HepG2 (cell line): ENCODE results near the gene CFAP70. TPM values are rescaled to one million over a fixed set of nuclear protein-coding genes. Genes with fewer than 3 reads are reported as not detected.

Experiments
- CENPT ChIP-seq: sonication (generic); formaldehyde crosslinking; IDR thresholded peaks from 2 replicates; pipeline ENCODE4 v1.8.0; 2022; ENCODE audit warnings: low read depth, mild to moderate bottlenecking, moderate library complexity, missing genetic modification reagents
- CREM ChIP-seq, 2 experiments: sonication (generic) in 1 of 2; formaldehyde crosslinking in 1 of 2; IDR thresholded peaks; 2 replicates each; pipeline versions ENCODE4 v1.4.0 to v1.6.1; 2016 to 2020; ENCODE audit warnings: antibody characterized with exemption in 1 of 2, mild to moderate bottlenecking in 1 of 2, missing genetic modification reagents in 1 of 2
- JUND ChIP-seq: sonication (generic); formaldehyde crosslinking; IDR thresholded peaks from 2 replicates; pipeline ENCODE4 v1.8.0; 2022; ENCODE audit warnings: mild to moderate bottlenecking, missing genetic modification reagents
- NCOA5 ChIP-seq: sonication (generic); formaldehyde crosslinking; IDR thresholded peaks from 2 replicates; pipeline ENCODE4 v1.4.0; 2020; ENCODE audit warnings: missing genetic modification reagents
- POGZ ChIP-seq: sonication (generic); formaldehyde crosslinking; IDR thresholded peaks from 2 replicates; pipeline ENCODE4 v1.4.0; 2020; ENCODE audit warnings: mild to moderate bottlenecking, missing genetic modification reagents
- ZNF232 ChIP-seq: sonication (generic); formaldehyde crosslinking; IDR thresholded peaks from 2 replicates; pipeline ENCODE4 v1.4.0; 2020; ENCODE audit warnings: missing genetic modification reagents, borderline replicate concordance
- ZNF3 ChIP-seq: IDR thresholded peaks from 2 replicates; pipeline ENCODE4 v1.7.0; 2017; ENCODE audit warnings: inconsistent platforms
- ZNF746 ChIP-seq: sonication (generic); formaldehyde crosslinking; IDR thresholded peaks from 2 replicates; pipeline ENCODE4 v1.8.0; 2022; ENCODE audit warnings: mild to moderate bottlenecking, missing genetic modification reagents
- polyA plus RNA-seq, 8 experiments: library from polyadenylated mRNA; depleted of rRNA in 3 of 8; stranded (reverse) in 7 of 8; unstranded in 1 of 8; fragments of >200 nt; fragmentation: Illumina TruSeq in 4 of 8; extraction: Trizol in 4 of 8; gene quantifications; 2 replicates each; pipeline versions ENCODE4 v1.2.1 to v1.2.3, GENCODE V29; 2011 to 2016; ENCODE audit warnings: low read depth in 4 of 8, missing spikeins in 1 of 8, mixed read lengths in 1 of 8; ENCODE audit not compliant: insufficient read depth in 1 of 8
- total RNA-seq, 5 experiments: library from RNA; depleted of rRNA; stranded (reverse); fragments of >200 nt; fragmentation: Illumina TruSeq; extraction: Trizol; gene quantifications; 2 replicates each; pipeline ENCODE4 v1.2.3, GENCODE V29; 2016; ENCODE audit warnings: low read depth in 1 of 5
- TF ChIP-seq, protein P1 (sequence below): sonication (generic); formaldehyde crosslinking; IDR thresholded peaks from one replicate; pipeline ENCODE4 v1.5.1; 2020; ENCODE audit warnings: mild to moderate bottlenecking, missing genetic modification reagents; ENCODE audit errors: not compliant biosample characterization
- TF ChIP-seq, protein P2 (sequence below): sonication (generic); formaldehyde crosslinking; IDR thresholded peaks from 2 replicates; pipeline ENCODE4 v1.8.0; 2023; ENCODE audit warnings: mild to moderate bottlenecking, missing genetic modification reagents
- TF ChIP-seq, protein P3 (sequence below): sonication (generic); formaldehyde crosslinking; IDR thresholded peaks from 2 replicates; pipeline ENCODE4 v1.8.1; 2022; ENCODE audit warnings: low read depth, mild to moderate bottlenecking, missing genetic modification reagents
- TF ChIP-seq, protein P4 (sequence below): sonication (generic); formaldehyde crosslinking; IDR thresholded peaks from 2 replicates; pipeline ENCODE4 v1.4.0; 2020; ENCODE audit warnings: mild to moderate bottlenecking, missing genetic modification reagents
- TF ChIP-seq, protein P5 (sequence below): sonication (generic); formaldehyde crosslinking; IDR thresholded peaks from 2 replicates; pipeline ENCODE4 v1.4.0; 2020; ENCODE audit warnings: missing genetic modification reagents, borderline replicate concordance

Gene CFAP70
- total and polyA plus RNA-seq, 2 of the 13 experiments (the other 11 are each of a cell fraction or from before 2014, with no cell fraction given), result 0.27 to 0.38 TPM

DNA sequence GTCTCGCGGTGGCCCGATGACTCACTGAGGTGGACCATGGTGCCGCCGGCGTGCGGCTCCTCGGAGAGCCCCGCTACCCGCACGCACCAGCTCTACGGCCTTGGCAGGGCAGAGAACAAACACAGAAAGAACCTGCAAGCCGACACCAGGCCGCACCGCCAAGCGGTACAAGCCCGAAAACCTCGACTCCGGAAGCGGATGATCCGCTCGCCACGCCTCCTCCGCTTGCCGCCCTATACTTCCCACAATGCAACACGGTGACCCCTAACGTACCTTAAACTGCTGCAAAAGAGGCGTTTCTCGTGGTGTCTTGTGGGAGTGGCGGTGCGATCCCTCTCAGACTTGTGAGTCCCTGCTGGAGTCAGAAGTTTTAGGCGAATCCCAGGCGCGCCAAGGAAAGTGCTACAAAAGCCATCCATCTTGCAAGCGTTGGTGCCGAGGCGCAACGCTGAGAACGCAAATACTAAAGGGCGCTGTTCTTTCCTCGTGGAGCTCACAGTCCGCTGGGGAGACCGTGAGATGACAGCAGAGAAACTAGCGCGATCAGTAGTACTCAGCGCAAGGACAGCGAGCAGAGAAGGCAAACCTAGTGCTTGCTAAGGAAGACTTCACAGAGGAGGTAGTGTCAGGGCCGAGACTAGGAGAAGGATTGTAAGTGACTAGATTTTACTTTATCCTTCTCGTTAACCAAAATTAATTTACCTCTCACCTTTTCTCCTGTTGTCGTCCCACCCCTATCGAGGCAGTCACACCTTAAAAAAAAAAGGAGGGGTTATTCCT, 106.0 kb downstream of the CFAP70 start, which contains the start of gene MRPS16 (continued):
- TF ChIP-seq, protein P1, sequence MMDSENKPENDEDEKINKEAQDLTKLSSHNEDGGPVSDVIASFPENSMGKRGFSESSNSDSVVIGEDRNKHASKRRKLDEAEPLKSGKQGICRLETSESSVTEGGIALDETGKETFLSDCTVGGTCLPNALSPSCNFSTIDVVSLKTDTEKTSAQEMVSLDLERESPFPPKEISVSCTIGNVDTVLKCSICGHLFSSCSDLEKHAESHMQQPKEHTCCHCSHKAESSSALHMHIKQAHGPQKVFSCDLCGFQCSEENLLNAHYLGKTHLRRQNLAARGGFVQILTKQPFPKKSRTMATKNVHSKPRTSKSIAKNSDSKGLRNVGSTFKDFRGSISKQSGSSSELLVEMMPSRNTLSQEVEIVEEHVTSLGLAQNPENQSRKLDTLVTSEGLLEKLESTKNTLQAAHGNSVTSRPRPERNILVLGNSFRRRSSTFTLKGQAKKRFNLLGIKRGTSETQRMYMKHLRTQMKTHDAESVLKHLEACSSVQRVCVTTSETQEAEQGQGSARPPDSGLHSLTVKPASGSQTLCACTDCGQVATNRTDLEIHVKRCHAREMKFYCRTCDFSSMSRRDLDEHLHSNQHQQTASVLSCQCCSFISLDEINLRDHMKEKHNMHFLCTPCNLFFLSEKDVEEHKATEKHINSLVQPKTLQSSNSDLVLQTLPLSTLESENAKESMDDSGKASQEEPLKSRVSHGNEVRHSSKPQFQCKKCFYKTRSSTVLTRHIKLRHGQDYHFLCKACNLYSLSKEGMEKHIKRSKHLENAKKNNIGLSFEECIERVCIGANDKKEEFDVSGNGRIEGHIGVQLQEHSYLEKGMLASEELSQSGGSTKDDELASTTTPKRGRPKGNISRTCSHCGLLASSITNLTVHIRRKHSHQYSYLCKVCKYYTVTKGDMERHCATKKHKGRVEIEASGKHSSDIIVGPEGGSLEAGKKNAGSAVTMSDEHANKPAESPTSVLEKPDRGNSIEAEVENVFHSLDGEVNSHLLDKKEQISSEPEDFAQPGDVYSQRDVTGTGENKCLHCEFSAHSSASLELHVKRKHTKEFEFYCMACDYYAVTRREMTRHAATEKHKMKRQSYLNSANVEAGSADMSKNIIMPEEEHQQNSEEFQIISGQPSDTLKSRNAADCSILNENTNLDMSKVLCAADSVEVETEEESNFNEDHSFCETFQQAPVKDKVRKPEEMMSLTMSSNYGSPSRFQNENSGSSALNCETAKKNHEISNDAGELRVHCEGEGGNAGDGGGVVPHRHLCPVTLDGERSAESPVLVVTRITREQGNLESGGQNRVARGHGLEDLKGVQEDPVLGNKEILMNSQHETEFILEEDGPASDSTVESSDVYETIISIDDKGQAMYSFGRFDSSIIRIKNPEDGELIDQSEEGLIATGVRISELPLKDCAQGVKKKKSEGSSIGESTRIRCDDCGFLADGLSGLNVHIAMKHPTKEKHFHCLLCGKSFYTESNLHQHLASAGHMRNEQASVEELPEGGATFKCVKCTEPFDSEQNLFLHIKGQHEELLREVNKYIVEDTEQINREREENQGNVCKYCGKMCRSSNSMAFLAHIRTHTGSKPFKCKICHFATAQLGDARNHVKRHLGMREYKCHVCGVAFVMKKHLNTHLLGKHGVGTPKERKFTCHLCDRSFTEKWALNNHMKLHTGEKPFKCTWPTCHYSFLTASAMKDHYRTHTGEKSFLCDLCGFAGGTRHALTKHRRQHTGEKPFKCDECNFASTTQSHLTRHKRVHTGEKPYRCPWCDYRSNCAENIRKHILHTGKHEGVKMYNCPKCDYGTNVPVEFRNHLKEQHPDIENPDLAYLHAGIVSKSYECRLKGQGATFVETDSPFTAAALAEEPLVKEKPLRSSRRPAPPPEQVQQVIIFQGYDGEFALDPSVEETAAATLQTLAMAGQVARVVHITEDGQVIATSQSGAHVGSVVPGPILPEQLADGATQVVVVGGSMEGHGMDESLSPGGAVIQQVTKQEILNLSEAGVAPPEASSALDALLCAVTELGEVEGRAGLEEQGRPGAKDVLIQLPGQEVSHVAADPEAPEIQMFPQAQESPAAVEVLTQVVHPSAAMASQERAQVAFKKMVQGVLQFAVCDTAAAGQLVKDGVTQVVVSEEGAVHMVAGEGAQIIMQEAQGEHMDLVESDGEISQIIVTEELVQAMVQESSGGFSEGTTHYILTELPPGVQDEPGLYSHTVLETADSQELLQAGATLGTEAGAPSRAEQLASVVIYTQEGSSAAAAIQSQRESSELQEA, result no peak
- TF ChIP-seq, protein P2, sequence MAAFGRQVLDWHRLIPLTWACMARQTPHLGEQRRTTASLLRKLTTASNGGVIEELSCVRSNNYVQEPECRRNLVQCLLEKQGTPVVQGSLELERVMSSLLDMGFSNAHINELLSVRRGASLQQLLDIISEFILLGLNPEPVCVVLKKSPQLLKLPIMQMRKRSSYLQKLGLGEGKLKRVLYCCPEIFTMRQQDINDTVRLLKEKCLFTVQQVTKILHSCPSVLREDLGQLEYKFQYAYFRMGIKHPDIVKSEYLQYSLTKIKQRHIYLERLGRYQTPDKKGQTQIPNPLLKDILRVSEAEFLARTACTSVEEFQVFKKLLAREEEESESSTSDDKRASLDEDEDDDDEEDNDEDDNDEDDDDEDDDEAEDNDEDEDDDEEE (CRISPR knock-in tag), result peak; percentile 99; the same call in 1 of the 2 replicates
- TF ChIP-seq, protein P3, sequence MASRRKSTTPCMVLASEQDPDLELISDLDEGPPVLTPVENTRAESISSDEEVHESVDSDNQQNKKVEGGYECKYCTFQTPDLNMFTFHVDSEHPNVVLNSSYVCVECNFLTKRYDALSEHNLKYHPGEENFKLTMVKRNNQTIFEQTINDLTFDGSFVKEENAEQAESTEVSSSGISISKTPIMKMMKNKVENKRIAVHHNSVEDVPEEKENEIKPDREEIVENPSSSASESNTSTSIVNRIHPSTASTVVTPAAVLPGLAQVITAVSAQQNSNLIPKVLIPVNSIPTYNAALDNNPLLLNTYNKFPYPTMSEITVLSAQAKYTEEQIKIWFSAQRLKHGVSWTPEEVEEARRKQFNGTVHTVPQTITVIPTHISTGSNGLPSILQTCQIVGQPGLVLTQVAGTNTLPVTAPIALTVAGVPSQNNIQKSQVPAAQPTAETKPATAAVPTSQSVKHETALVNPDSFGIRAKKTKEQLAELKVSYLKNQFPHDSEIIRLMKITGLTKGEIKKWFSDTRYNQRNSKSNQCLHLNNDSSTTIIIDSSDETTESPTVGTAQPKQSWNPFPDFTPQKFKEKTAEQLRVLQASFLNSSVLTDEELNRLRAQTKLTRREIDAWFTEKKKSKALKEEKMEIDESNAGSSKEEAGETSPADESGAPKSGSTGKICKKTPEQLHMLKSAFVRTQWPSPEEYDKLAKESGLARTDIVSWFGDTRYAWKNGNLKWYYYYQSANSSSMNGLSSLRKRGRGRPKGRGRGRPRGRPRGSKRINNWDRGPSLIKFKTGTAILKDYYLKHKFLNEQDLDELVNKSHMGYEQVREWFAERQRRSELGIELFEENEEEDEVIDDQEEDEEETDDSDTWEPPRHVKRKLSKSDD (CRISPR knock-in tag), result no peak
- peak; percentile 70; the same call in 1 of the 2 replicates for TF ChIP-seq JUND
- TF ChIP-seq CREM (IDR thresholded peaks at IDR 0.05), result peak; percentile 92
- no peak for TF ChIP-seq CREM (CRISPR knock-in tag; IDR thresholded peaks at IDR 0.05)
- no peak for TF ChIP-seq CENPT (CRISPR knock-in tag)
- 0 out of 2 replicates have a peak, but pooled peaks have one; percentile 48 for TF ChIP-seq ZNF232 (CRISPR knock-in tag)
- peak; percentile 89 for TF ChIP-seq POGZ (CRISPR knock-in tag)
- TF ChIP-seq, protein P4, sequence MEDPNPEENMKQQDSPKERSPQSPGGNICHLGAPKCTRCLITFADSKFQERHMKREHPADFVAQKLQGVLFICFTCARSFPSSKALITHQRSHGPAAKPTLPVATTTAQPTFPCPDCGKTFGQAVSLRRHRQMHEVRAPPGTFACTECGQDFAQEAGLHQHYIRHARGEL, result no peak
- TF ChIP-seq, protein P5, sequence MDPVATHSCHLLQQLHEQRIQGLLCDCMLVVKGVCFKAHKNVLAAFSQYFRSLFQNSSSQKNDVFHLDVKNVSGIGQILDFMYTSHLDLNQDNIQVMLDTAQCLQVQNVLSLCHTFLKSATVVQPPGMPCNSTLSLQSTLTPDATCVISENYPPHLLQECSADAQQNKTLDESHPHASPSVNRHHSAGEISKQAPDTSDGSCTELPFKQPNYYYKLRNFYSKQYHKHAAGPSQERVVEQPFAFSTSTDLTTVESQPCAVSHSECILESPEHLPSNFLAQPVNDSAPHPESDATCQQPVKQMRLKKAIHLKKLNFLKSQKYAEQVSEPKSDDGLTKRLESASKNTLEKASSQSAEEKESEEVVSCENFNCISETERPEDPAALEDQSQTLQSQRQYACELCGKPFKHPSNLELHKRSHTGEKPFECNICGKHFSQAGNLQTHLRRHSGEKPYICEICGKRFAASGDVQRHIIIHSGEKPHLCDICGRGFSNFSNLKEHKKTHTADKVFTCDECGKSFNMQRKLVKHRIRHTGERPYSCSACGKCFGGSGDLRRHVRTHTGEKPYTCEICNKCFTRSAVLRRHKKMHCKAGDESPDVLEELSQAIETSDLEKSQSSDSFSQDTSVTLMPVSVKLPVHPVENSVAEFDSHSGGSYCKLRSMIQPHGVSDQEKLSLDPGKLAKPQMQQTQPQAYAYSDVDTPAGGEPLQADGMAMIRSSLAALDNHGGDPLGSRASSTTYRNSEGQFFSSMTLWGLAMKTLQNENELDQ (CRISPR knock-in tag), result no peak
- peak; percentile 51; the same call in 1 of the 2 replicates for TF ChIP-seq ZNF746 (CRISPR knock-in tag)
- TF ChIP-seq ZNF3, result no peak
- no peak for TF ChIP-seq NCOA5 (CRISPR knock-in tag)
